GM19467 (cell line): ENCODE data around the gene TGM2.
"Not testable (repeated sequence)": the region's sequence is repeated elsewhere in the genome, so short reads cannot be mapped to it uniquely, and the experiment has no call there.

Source experiments
- ATAC-seq: cut with Tn5 transposase; IDR thresholded peaks from one replicate; pipeline ENCODE4 v1.9.1; 2021; ENCODE audit warnings: mild to moderate bottlenecking, moderate library complexity; ENCODE audit not compliant: unreplicated experiment

Gene TGM2

GRCh38 chr20:38102206-38102605, 62.9 kb downstream of the TGM2 start:
- ATAC-seq: not testable (repeated sequence)

- no peak for ATAC-seq
Observed at GRCh38 chr20:38098952-38099351, 66.1 kb downstream of the TGM2 start.

- ATAC-seq: peak; percentile 6
Observed at GRCh38 chr20:38095017-38095686, 69.9 kb downstream of the TGM2 start.

- ATAC-seq: peak; percentile 39
Observed at GRCh38 chr20:38094373-38094891, 70.6 kb downstream of the TGM2 start.

GRCh38 chr20:38093641-38094077, 71.4 kb downstream of the TGM2 start:
- ATAC-seq: no peak

- ATAC-seq: no peak
Observed at GRCh38 chr20:38092915-38093314, 72.2 kb downstream of the TGM2 start.

- ATAC-seq: no peak
Observed at GRCh38 chr20:38092260-38092857, 72.7 kb downstream of the TGM2 start.

- ATAC-seq: no peak
Observed at GRCh38 chr20:38091441-38092216, 73.4 kb downstream of the TGM2 start.

GRCh38 chr20:38090061-38090460, 75.0 kb downstream of the TGM2 start:
- ATAC-seq: no peak

- no peak for ATAC-seq
Observed at GRCh38 chr20:38089500-38089899, 75.6 kb downstream of the TGM2 start.

GRCh38 chr20:38085026-38085425, 80.0 kb downstream of the TGM2 start:
- no peak for ATAC-seq

GRCh38 chr20:38084425-38084951, 80.6 kb downstream of the TGM2 start:
- ATAC-seq: no peak

GRCh38 chr20:38083338-38084048, 81.6 kb downstream of the TGM2 start:
- no peak for ATAC-seq

- no peak for ATAC-seq
Observed at GRCh38 chr20:38082894-38083293, 82.2 kb downstream of the TGM2 start.

- no peak for ATAC-seq
Observed at GRCh38 chr20:38081575-38081974, 83.5 kb downstream of the TGM2 start.

- no peak for ATAC-seq
Observed at GRCh38 chr20:38079353-38079752, 85.7 kb downstream of the TGM2 start.

- no peak for ATAC-seq
Observed at GRCh38 chr20:38078084-38078483, 87.0 kb downstream of the TGM2 start.
